ENCODE results near the gene KLF6.

KLF6 gene

GRCh38 chr10:3780021-3780770 lies 4.8 kb downstream of the KLF6 start:
- TF ChIP-seq, protein P1, sequence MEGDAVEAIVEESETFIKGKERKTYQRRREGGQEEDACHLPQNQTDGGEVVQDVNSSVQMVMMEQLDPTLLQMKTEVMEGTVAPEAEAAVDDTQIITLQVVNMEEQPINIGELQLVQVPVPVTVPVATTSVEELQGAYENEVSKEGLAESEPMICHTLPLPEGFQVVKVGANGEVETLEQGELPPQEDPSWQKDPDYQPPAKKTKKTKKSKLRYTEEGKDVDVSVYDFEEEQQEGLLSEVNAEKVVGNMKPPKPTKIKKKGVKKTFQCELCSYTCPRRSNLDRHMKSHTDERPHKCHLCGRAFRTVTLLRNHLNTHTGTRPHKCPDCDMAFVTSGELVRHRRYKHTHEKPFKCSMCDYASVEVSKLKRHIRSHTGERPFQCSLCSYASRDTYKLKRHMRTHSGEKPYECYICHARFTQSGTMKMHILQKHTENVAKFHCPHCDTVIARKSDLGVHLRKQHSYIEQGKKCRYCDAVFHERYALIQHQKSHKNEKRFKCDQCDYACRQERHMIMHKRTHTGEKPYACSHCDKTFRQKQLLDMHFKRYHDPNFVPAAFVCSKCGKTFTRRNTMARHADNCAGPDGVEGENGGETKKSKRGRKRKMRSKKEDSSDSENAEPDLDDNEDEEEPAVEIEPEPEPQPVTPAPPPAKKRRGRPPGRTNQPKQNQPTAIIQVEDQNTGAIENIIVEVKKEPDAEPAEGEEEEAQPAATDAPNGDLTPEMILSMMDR (IDR thresholded peaks at IDR 0.05): no peak

- TF ChIP-seq, protein P1 (IDR thresholded peaks at IDR 0.05): no peak
Observed at GRCh38 chr10:3779158-3779741, 5.8 kb downstream of the KLF6 start.

GRCh38 chr10:3778692-3779157 lies 6.3 kb downstream of the KLF6 start:
- TF ChIP-seq, protein P1 (IDR thresholded peaks at IDR 0.05): no peak

GRCh38 chr10:3777981-3778691 lies 6.9 kb downstream of the KLF6 start:
- TF ChIP-seq, protein P1 (IDR thresholded peaks at IDR 0.05): no peak

DNA sequence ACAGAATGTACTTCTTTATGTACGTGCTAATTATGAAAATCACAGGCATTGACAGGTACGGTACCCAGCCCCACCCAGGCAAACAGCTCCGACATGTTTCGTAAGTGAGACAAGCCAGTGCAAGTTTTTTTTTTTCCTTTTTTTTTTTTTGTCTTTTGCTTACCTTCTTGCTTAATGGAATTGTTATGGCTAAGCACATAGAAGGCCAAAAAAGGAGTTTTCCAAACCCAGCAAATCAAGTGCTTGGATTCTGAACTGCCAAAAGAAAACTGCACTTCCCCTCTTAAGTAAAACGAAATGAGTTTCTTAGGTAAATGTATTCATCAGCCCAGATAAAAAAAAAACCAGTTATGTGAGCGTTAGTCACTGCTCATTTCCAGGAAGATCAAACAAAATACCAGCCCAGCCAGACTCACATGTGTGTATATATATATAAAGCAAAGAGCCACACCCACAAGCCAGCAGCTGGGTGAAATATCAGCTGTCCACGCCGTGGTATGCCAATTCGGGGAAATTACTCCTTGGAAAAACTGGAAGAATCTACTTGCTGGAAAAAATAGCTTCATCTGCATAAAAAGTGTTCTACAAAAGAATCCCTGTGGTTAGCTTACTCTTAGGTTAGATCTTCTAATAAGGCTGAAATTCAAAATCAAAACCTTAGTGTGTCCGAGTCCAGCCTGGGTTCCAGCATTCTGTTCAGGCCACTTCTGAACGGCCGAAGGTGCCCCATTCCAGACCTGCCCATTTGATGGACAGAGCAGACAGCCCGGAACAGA lies 8.0 kb downstream of the KLF6 start:
- TF ChIP-seq, protein P1 (IDR thresholded peaks at IDR 0.05): no peak

- TF ChIP-seq, protein P1 (IDR thresholded peaks at IDR 0.05): no peak
Observed at GRCh38 chr10:3775696-3776551, 9.1 kb downstream of the KLF6 start.

Measured in LNCAP (cell line).